GDM1 (cell line): ENCODE data around the gene COL4A5.

Experiments
- DNase-seq: peaks from one replicate; lab custom pipeline; 2025; lab: John Stamatoyannopoulos, UW

Gene COL4A5

DNA sequence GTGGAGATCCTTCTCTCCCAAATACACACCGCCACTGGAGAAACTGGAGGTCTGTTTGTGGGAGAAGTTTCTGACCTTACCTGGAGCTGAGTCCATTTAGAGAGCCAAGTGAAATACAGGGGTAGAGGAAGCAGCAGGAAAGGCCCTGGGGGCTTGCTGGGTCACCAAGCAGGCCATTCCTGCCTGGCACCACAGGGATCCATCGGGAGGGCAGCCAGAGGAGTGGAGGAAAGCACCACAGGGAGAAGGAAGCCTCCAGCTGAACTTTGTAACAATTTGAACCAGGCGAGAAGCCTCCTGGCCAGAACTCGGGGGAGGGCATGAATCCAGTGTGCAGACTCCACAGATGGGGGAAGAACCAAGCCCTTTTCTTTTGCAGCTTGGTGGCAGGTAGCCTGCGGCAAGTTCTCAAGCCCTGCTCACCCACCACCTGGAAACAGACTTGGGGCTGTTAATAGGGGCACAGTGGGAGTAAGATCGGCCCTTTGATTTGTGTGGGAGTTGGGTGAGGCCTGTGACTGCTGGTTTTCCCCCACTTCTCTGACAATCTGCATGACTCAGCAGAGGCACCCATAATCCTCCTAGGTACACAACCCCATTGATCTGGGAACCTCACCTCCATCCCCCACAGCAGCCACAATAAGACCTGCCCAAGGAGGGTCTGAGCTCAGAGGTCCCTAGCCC is 202.1 kb downstream of the COL4A5 start:
- DNase-seq, result no peak

DNA sequence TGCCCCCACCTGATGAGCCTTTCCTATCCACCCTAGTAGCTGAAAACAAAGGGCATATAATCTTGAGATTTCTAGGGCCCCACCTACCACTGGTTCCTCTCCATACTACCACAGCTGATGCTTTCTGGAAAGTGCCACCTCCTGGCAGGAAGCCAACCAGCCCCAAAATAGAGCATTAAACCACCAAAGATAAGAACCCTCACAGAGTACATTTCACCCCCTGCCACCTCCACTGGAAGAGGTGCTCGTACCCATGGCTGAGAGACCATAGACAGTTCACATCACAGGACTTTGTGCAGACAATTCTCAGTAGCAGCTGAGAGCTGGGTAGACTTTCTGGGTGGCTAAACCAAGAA is 202.6 kb downstream of the COL4A5 start:
- DNase-seq, result no peak

DNA sequence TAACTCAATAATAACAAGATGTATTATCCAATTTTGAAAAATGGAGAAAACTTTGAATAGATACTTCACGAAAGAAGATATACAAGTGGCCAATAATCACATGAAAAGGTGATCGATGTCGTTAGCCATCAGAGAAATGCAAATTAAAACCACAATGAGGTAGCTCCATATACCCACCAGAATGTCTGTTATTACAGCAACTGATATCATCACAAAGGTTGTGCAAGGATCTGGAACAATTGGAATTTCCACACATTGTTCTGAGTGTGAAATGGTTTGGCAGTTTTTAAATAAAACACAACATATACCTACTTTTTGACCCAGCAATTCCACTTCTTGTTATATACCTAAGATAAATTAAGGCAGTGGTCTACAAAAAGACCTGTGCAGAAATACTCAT is 225.1 kb downstream of the COL4A5 start:
- DNase-seq, result no peak

DNA sequence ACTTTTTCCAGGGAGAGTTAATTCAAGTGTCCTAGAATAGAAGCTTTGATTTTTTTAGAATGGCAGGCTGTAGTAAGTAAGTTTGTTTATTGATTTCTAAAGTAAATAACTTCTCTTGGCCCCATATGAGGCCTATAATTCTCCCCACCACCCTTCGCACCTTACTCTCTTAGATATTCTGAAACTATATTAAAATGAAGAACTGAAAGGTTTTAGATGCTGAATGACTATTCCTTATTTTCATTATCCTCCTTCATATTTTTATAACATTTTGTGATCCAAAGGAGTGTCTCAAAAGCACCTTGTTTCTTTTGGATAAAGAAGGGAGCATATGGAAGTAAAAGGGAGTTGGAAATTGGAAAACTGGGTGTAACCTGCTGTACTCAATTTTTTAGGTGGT is 226.5 kb downstream of the COL4A5 start:
- DNase-seq, result no peak

GRCh38 chrX:108671526-108671925 is 231.9 kb downstream of the COL4A5 start:
- no peak for DNase-seq

DNA sequence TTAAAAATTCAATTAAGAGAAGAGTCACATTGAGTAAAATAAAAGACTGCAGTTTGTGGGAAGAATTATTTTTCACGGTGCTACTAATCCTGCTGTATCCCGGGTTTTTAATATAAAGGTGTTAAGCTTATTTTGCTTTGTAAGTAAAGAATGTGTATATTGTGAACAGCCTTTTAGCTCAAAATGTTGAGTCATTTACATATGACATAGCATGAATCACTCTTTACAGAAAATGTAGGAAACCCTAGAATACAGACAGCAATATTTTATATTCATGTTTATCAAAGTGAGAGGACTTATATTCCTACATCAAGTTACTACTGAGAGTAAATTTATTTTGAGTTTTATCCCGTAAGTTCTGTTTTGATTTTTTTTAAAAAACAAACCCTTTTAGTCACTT is 257.1 kb downstream of the COL4A5 start:
- no peak for DNase-seq

DNA sequence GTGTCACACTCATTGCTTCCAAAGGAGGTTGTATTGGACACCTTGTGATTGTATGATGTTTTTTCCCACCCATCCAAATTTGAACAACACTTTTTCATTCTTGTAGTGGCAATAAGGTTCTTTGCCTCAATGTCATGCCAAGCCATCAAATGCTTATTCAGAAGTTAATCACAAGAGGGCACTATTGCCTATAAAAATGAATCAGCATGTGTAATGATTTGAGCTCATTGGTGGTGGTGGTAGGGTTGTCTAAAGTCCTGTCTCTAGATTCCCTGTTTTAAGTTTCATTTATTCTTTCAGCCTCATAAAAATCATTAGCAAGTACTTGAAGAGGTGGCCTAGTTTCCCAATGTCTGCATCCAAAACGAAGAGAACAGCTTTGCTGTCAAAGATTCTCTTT is 259.7 kb downstream of the COL4A5 start:
- DNase-seq, result no peak

GRCh38 chrX:108701633-108702032 is 262.0 kb downstream of the COL4A5 start:
- DNase-seq, result no peak

DNA sequence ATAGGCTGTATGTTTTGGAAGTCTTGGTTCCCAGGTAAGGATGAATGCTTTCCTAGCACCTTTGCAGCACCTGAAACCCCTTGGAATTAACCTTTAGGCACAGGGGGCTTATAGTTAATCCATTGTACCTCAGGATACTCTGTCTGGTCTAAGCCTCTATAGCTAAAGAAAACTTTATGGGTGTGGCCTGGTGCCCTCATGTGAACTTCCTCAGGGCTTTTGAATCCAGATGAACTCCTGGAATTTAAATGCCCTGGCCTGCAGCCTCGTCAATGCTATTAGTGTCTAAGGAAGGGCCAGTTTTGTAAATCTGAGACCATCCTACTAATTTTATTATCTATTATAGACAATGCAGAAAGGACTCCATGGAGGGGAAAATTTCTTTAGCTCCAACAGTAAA is 262.9 kb downstream of the COL4A5 start:
- DNase-seq, result no peak

- DNase-seq, result no peak
Observed at GRCh38 chrX:108704839-108705238, 265.2 kb downstream of the COL4A5 start.

DNA sequence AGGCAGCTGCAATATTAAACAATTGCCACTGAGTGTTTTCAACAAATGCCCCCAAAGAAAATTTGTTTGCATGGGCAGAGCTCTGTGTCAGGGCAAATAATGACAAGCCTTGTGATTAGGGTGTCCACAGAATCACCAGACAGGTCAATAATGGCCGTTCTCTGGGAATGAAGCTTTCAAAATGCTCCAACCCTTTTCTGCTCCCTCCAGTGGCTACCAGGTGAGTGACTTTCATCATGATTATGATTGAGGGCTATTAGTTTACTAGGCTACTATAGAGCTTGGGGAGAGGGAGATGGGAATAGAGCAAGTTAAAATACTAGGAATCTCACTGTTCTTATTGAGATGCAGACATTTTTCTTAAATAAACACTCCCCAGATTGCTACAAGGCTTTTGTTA is 273.2 kb downstream of the COL4A5 start:
- DNase-seq, result no peak

GRCh38 chrX:108722561-108722960 is 282.9 kb downstream of the COL4A5 start:
- DNase-seq, result no peak

- DNase-seq, result no peak
Observed at GRCh38 chrX:108726748-108727147, 287.1 kb downstream of the COL4A5 start.

DNA sequence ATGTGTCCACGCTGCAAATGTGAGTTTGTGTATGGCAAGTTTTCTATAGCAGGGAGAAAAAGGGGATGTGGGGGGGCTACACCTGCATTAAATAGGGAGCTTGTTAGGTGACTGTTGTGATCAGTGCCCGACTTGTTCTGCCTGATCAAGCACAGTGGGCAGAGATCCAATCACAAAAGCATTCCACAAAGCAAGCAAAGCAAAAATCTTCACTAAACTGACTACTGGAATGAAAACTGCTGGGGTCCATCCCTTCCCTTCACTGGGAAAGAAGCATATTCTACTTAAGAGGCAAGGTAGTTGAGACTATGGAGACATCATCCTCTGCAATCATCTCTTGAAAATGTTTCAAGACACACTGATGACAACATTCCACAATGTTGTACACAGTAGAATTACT is 291.5 kb downstream of the COL4A5 start:
- DNase-seq, result no peak

DNA sequence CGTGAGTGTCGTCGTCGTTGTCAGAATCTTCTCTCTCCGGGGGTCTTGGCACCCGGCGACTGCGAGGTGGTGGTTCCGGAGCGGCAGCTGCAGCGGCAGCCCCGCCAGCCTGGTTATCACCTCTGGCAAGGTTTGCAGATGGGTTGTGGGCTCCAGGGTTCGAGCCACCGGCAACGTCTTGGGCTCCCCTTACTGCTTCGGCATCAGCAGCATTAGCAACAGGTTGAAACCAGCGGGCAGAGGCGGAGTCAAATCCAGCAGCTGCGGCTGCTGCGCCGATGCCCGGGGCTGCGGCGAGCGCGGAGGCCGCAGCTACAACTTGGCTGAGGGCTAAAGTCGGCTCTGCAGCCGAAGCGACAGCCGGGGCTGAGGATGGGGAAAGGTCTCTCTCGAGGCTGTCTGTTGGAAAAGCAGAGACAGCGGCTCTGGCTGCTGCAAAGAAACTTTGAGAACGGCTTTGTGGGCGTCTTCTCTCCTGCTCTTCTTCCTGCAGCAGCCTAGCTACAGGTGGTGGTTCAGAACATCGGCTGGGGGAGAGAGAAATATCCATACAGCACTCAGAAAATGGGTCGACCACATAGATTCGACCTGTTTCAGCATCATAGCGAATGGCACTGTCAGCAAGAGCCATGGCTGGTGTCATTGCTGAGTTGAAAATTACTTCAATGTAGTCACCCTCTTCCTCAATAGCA is 293.1 kb downstream of the COL4A5 start:
- no peak for DNase-seq

DNA sequence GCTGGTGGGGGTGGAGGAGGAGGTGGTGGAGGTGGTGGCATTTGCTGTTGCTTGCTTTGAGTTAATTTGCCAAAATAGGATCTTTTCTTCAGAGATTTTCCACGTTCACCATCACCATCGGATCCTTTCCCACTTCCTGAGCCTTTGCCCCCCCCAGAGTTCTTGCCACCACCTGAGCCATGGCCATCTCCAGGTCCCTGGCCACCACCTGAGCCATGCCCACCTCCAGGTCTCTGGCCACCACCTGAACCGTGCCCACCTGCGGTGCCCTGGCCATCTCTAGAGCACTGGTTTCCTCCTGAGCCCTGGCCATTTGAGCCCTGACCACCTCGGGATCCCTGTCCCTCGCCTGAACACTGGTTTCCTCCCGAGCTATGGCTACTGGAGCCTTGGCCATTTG is 294.8 kb downstream of the COL4A5 start:
- no peak for DNase-seq

- DNase-seq, result no peak
Observed at GRCh38 chrX:108735091-108735678, 295.5 kb downstream of the COL4A5 start.

GRCh38 chrX:108735679-108736508 is 296.3 kb downstream of the COL4A5 start:
- no peak for DNase-seq

- no peak for DNase-seq
Observed at GRCh38 chrX:108736509-108737479, 297.2 kb downstream of the COL4A5 start, which contains the start of gene IRS4. Gene IRS4 (minus strand): TSS chrX:108736563.

GRCh38 chrX:108737754-108738153 is 298.1 kb downstream of the COL4A5 start:
- DNase-seq, result no peak

DNA sequence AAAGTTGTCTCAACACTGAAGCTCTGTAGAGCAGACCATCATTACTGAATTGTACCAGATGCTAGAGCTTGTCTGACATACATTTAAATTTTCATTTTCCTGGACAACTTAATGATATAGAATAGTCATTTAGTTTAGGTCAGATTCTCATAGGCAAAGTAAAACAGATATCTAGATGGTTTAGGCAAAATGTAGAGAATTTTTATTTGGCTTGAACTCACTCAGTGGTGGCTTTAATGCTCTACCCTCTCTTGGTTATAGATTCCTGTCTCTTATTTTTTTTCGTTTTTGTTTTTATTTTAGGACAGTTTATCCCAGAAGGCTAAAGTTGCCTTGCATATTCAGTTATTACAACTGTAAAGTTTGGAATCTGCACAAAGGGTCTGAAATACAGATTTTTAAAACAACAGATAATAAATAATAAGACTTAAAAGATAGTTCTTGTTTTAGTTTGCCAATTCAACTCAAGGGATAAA is 300.7 kb downstream of the COL4A5 start:
- no peak for DNase-seq
